CD4-positive, CD25-positive, alpha-beta regulatory T cell (primary cell): ENCODE measurements around the gene TMEM11. TPM values are rescaled to one million over a fixed set of nuclear protein-coding genes. Genes with fewer than 3 reads are reported as not detected.

Experiments
- ATAC-seq, 2 donors: fragments of 150-1000 bp; cut with Tn5 transposase; one replicate each; pipeline ENCODE4 v1.10.0; 2021; ENCODE audit warnings: low read depth in 2 of 2, moderate number of reproducible peaks in 2 of 2, moderate library complexity in 1 of 2
- DNase-seq, 3 donors: peaks; one replicate each; pipeline versions ENCODE4 v3.0.0 to v3.0.0-alpha.2; 2012 to 2022; ENCODE audit warnings: mixed read lengths in 1 of 3
- H3K27ac ChIP-seq: one replicate; pipeline ENCODE4 v1.7.0; 2013; ENCODE audit warnings: mild to moderate bottlenecking, low read length; ENCODE audit not compliant: insufficient read depth, poor library complexity, severe bottlenecking
- H3K27me3 ChIP-seq: one replicate; pipeline ENCODE4 v1.7.0; 2013; ENCODE audit warnings: low read length; ENCODE audit not compliant: control insufficient read depth, insufficient read depth
- H3K36me3 ChIP-seq: one replicate; pipeline ENCODE4 v1.7.0; 2013; ENCODE audit warnings: mild to moderate bottlenecking, low read length, moderate library complexity; ENCODE audit not compliant: control insufficient read depth, insufficient read depth
- H3K4me1 ChIP-seq: 2 replicates; pipeline ENCODE4 v1.7.0; 2013; ENCODE audit warnings: mild to moderate bottlenecking, low read length; ENCODE audit not compliant: insufficient read depth, control insufficient read depth, poor library complexity, severe bottlenecking
- H3K4me3 ChIP-seq: one replicate; pipeline ENCODE4 v1.7.0; 2013; ENCODE audit warnings: low read depth, mild to moderate bottlenecking, low read length, moderate library complexity
- H3K9me3 ChIP-seq, 2 experiments: 1 replicate in 1 of 2; 2 replicates in 1 of 2; pipeline ENCODE4 v1.7.0; 2013; ENCODE audit warnings: low read length in 2 of 2, mild to moderate bottlenecking in 1 of 2, moderate library complexity in 1 of 2; ENCODE audit not compliant: control insufficient read depth in 2 of 2
- H3K27ac Mint-ChIP-seq, 3 donors: one replicate each; pipeline ENCODE4 v1.8.0; 2020 to 2022; ENCODE audit warnings: mild to moderate bottlenecking in 3 of 3, mixed read lengths in 3 of 3, moderate library complexity in 2 of 3
- H3K27me3 Mint-ChIP-seq: one replicate; pipeline ENCODE4 v1.8.0; 2022; ENCODE audit warnings: mild to moderate bottlenecking, mixed read lengths
- H3K36me3 Mint-ChIP-seq: one replicate; pipeline ENCODE4 v1.8.0; 2020; ENCODE audit warnings: mixed read lengths
- H3K4me1 Mint-ChIP-seq, 4 donors: one replicate each; pipeline ENCODE4 v1.8.0; 2020 to 2022; ENCODE audit warnings: mixed read lengths in 4 of 4, mild to moderate bottlenecking in 1 of 4
- H3K4me3 Mint-ChIP-seq, 4 donors: one replicate each; pipeline ENCODE4 v1.8.0; 2020 to 2022; ENCODE audit warnings: mild to moderate bottlenecking in 4 of 4, mixed read lengths in 4 of 4, moderate library complexity in 3 of 4
- H3K9me3 Mint-ChIP-seq, 7 donors: one replicate each; pipeline ENCODE4 v1.8.0; 2020 to 2022; ENCODE audit warnings: mixed read lengths in 7 of 7, mild to moderate bottlenecking in 3 of 7, moderate library complexity in 2 of 7
- polyA plus RNA-seq, 4 donors: library from polyadenylated mRNA; unstranded; fragments of 300-500 nt; fragmentation: Illumina TruSeq; gene quantifications; one replicate each; pipeline ENCODE4 v1.2.3, GENCODE V29; 2021
- total RNA-seq: library from RNA; stranded (reverse); gene quantifications from one replicate; pipeline ENCODE4 v1.2.3, GENCODE V29; 2022

TMEM11 gene
- total and polyA plus RNA-seq, 5 donors from 2014 or later, result 16.1 to 50.3 (median 43.2) TPM

DNA sequence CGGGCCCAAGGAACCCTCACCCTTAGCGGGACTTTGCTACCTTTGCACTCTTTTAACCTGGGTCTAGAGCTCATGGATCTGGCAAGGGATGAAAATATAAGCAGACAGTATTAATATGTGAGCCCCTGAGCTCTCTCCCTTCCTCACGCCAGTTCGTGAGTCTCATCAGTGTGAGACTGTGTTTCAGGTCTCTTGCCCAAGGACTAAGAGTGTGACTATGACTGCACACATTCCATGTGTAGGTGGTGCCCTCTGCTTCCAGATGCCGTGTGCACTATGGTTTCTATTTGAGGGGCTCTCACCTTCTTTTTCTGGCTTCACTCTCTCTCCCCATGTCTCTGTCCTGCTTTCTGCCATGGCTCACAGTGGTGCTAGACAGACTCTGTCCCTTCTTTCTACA lies 46.7 kb downstream of the TMEM11 start:
- Mint-ChIP-seq H3K4me3 (no peak overlapping the region), H3K36me3 (peaks cover 7% of the 10 kb centered on the region), H3K4me1 (peaks cover 0 to 20% (median 13%) of the 10 kb centered on the region in 4 donors), H3K9me3 (no peaks in the 10 kb centered on the region), H3K27ac (peak overlapping the region in 2 of 3 donors; percentile 30 to 77), H3K27me3 (no peaks in the 10 kb centered on the region)
- Histone ChIP-seq H3K4me3 (no peak overlapping the region), H3K36me3 (no peaks in the 10 kb centered on the region), H3K9me3 (no peaks in the 10 kb centered on the region), H3K4me1 (no peaks in the 10 kb centered on the region), H3K27ac (no peak overlapping the region), H3K27me3 (no peaks in the 10 kb centered on the region)
- ATAC-seq (no peak), DNase-seq (no peak)

- no peaks in the 10 kb centered on the region for H3K27me3 Mint-ChIP-seq
These were observed 47.3 kb downstream of the TMEM11 start for GRCh38 chr17:21166595-21167210.

DNA sequence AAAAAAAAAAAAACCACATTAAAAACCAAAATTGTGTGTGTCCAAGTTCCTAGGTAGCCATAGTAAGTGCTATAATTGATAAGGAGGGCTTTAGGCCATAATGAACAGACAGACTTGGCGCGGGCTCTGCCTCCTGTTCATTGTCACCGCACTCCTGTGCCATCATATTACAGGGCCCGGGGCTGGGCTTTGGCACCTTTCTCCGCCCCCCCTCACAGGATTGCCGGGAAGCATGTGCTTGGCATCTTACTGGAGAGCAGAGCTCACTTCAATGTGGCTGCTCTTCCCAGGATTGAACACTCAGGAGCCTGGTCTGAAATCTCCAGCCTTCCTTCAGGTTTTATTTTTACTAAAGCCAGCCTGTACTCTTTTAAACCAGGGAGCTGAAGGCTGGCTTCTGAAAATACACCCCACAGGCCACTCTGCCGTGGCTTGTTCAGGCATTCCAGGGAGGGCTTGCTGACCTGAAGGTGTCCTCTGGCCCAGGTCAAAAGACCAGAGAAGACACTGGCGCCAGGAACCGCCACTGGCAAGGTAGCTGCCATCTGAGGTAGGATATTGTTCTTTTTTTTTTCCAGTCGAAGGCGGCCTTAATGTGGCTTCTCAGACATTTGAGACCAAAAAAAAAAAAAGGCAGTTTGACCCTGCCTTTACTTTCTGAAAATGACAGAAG lies 47.9 kb downstream of the TMEM11 start:
- Mint-ChIP-seq H3K4me1 (peaks cover 0 to 20% (median 14%) of the 10 kb centered on the region in 4 donors), H3K36me3 (peaks cover 5% of the 10 kb centered on the region), H3K9me3 (no peaks in the 10 kb centered on the region), H3K4me3 (no peak overlapping the region), H3K27ac (no peak overlapping the region), H3K27me3 (no peaks in the 10 kb centered on the region)
- Histone ChIP-seq H3K36me3 (no peaks in the 10 kb centered on the region), H3K27me3 (no peaks in the 10 kb centered on the region), H3K9me3 (no peaks in the 10 kb centered on the region), H3K27ac (no peak overlapping the region), H3K4me1 (no peaks in the 10 kb centered on the region), H3K4me3 (no peak overlapping the region)
- no peak for DNase-seq
- ATAC-seq, result no peak

More at GRCh38 chr17:21166595-21167210, 47.3 kb downstream of the TMEM11 start:
- peaks cover 0 to 19% (median 13%) of the 10 kb centered on the region in 4 donors for H3K4me1 Mint-ChIP-seq
- H3K4me3 ChIP-seq, result no peak overlapping the region
- H3K27me3 ChIP-seq, result no peaks in the 10 kb centered on the region
- H3K27ac Mint-ChIP-seq, result peak overlapping the region in 2 of 3 donors; percentile 30 to 77
- H3K9me3 Mint-ChIP-seq, result no peaks in the 10 kb centered on the region
- H3K4me1 ChIP-seq, result no peaks in the 10 kb centered on the region
- no peaks in the 10 kb centered on the region for H3K36me3 ChIP-seq
- DNase-seq (no peak), ATAC-seq (no peak)
- H3K27ac ChIP-seq, result no peak overlapping the region
- H3K36me3 Mint-ChIP-seq, result peaks cover 7% of the 10 kb centered on the region
- H3K9me3 ChIP-seq, result no peaks in the 10 kb centered on the region
- H3K4me3 Mint-ChIP-seq, result no peak overlapping the region

DNA sequence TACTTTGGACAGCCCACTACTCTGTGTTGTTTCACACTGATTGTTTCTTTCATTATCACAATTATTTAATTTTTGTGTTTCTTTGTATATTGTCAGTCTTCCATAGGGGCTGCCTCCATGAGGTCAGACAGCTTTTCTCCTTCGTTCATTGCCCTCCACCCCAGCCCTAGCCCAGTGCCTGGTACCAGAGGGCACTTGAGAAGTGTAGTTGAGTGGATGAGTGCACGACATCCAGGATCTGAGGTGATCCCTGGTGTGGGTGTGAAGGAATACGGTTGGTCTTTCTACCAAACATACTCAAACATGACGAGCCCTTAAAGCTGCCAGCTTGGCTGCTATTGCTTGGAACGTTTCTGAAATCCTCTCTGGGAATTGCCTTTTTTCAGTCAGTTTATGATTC lies 49.3 kb downstream of the TMEM11 start:
- Mint-ChIP-seq H3K27me3 (no peaks in the 10 kb centered on the region), H3K4me3 (no peak overlapping the region), H3K27ac (peak overlapping the region in 1 of 3 donors; percentile 36), H3K4me1 (peaks cover 0 to 17% (median 12%) of the 10 kb centered on the region in 4 donors), H3K36me3 (no peaks in the 10 kb centered on the region), H3K9me3 (no peaks in the 10 kb centered on the region)
- Histone ChIP-seq H3K9me3 (no peaks in the 10 kb centered on the region), H3K4me3 (no peak overlapping the region), H3K27me3 (no peaks in the 10 kb centered on the region), H3K4me1 (no peaks in the 10 kb centered on the region), H3K36me3 (no peaks in the 10 kb centered on the region), H3K27ac (no peak overlapping the region)
- ATAC-seq (no peak), DNase-seq (no peak)

- Mint-ChIP-seq H3K4me1 (peaks cover 0 to 17% (median 12%) of the 10 kb centered on the region in 4 donors), H3K27ac (peak overlapping the region in 1 of 3 donors; percentile 36), H3K4me3 (no peak overlapping the region), H3K36me3 (no peaks in the 10 kb centered on the region), H3K9me3 (no peaks in the 10 kb centered on the region), H3K27me3 (no peaks in the 10 kb centered on the region)
- H3K27ac ChIP-seq, result no peak overlapping the region
- no peaks in the 10 kb centered on the region for H3K9me3 ChIP-seq
- H3K4me1 ChIP-seq, result no peaks in the 10 kb centered on the region
- H3K27me3 ChIP-seq, result no peaks in the 10 kb centered on the region
- H3K36me3 ChIP-seq, result no peaks in the 10 kb centered on the region
- ATAC-seq, result no peak
- H3K4me3 ChIP-seq, result no peak overlapping the region
- no peak for DNase-seq
These were observed 49.7 kb downstream of the TMEM11 start for GRCh38 chr17:21164216-21164615.

- H3K27me3 Mint-ChIP-seq, result no peaks in the 10 kb centered on the region
- DNase-seq (no peak), ATAC-seq (no peak)
- no peaks in the 10 kb centered on the region for H3K9me3 Mint-ChIP-seq
- no peaks in the 10 kb centered on the region for H3K36me3 Mint-ChIP-seq
- no peaks in the 10 kb centered on the region for H3K9me3 ChIP-seq
- no peaks in the 10 kb centered on the region for H3K27me3 ChIP-seq
- no peak overlapping the region for H3K27ac Mint-ChIP-seq
- H3K4me1 Mint-ChIP-seq, result peaks cover 8 to 21% (median 13%) of the 10 kb centered on the region in 4 donors
- no peak overlapping the region for H3K27ac ChIP-seq
- H3K4me1 ChIP-seq, result no peaks in the 10 kb centered on the region
- no peaks in the 10 kb centered on the region for H3K36me3 ChIP-seq
- H3K4me3 ChIP-seq, result no peak overlapping the region
- no peak overlapping the region for H3K4me3 Mint-ChIP-seq
These were observed 50.9 kb downstream of the TMEM11 start for GRCh38 chr17:21163101-21163500.

DNA sequence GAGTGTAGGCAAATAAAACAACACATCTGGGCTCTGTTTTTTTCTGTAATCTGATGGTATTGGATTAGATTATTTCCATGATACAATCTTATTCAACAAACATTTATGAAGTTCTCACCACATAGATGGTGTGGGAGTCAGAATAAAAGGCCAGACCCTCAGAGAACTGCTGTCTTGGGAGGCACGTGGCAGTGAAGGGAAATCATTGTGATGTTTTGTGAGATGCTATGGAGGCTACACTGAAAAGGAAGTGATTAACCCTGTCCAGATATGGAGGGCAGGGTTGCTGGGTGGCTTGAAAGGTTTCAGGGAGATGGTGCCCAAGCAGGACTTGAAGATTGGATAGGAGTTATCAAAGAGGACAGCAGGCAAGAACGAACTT lies 51.6 kb downstream of the TMEM11 start:
- H3K27ac ChIP-seq, result no peak overlapping the region
- DNase-seq, result no peak
- Mint-ChIP-seq H3K9me3 (no peaks in the 10 kb centered on the region), H3K4me1 (peaks cover 8 to 19% (median 10%) of the 10 kb centered on the region in 4 donors), H3K27ac (peak overlapping the region in 1 of 3 donors; percentile 31), H3K4me3 (no peak overlapping the region), H3K27me3 (no peaks in the 10 kb centered on the region), H3K36me3 (no peaks in the 10 kb centered on the region)
- no peak for ATAC-seq
- no peaks in the 10 kb centered on the region for H3K9me3 ChIP-seq
- H3K36me3 ChIP-seq, result no peaks in the 10 kb centered on the region
- H3K4me1 ChIP-seq, result no peaks in the 10 kb centered on the region
- no peaks in the 10 kb centered on the region for H3K27me3 ChIP-seq
- H3K4me3 ChIP-seq, result no peak overlapping the region
